K562 (cell line): Measurements from ENCODE around the gene CCSER2. TPM values are rescaled to one million over a fixed set of nuclear protein-coding genes. Genes with fewer than 3 reads are reported as not detected.

Source experiments
- ATAC-seq: fragments of 200-7000 bp; cut with Tn5 transposase; 3 replicates; pipeline ENCODE4 v1.9.1; 2020; ENCODE audit warnings: moderate library complexity
- BruUV-seq: library from RNA; stranded (reverse); fragments of 400-500 nt; replicated peaks from 2 replicates; lab custom pipeline; 2021; lab: Mats Ljungman, UMichigan
- CTCF ChIA-PET: fragments of 300-600 bp; formaldehyde crosslinking; extraction: SDS; loops from one replicate; lab custom pipeline; 2021; ENCODE audit warnings: low intra/inter-chr PET ratio; lab: Yijun Ruan, JAX
- POLR2A ChIA-PET: fragments of 300-600, 350-650 bp; sonication (Branson Sonifier 250); formaldehyde crosslinking; extraction: SDS; loops from one replicate; lab custom pipeline; 2021; ENCODE audit warnings: antibody characterized with exemption, inconsistent platforms; lab: Yijun Ruan, JAX
- DNase-seq, 4 experiments: peaks; one replicate each; pipeline versions ENCODE4 v3.0.0 to v3.0.0-alpha.2; 2011 to 2018; ENCODE audit warnings: low spot score in 3 of 4, mixed read lengths in 3 of 4; ENCODE audit errors: extremely low read depth in 1 of 4
- FAIRE-seq: peaks from 2 replicates; lab custom pipeline; 2011; peaks lifted over from hg19 to GRCh38; lab: Jason Lieb, UNC
- H2AFZ ChIP-seq: 2 replicates; pipeline ENCODE4 v1.6.0; 2011; ENCODE audit warnings: low read depth, low read length, control low read depth, inconsistent platforms
- H3K27ac ChIP-seq: fragments of 200-600 bp; 3 replicates; pipeline ENCODE4 v1.8.0; 2011; ENCODE audit warnings: low read depth, mild to moderate bottlenecking, control low read depth, inconsistent platforms, low read length, moderate library complexity, mixed read lengths; ENCODE audit errors: extremely low read depth
- H3K27me3 ChIP-seq, 2 experiments: fragments of 300-600 bp in 1 of 2; 2 replicates in 1 of 2; 3 replicates in 1 of 2; pipeline versions ENCODE4 v1.6.0 to v1.8.0; 2011; ENCODE audit warnings: inconsistent platforms in 2 of 2, low read length in 2 of 2, mild to moderate bottlenecking in 1 of 2, mixed read lengths in 1 of 2, moderate library complexity in 1 of 2; ENCODE audit not compliant: control insufficient read depth in 2 of 2, insufficient read depth in 2 of 2
- H3K36me3 ChIP-seq: fragments of 300-600 bp; 3 replicates; pipeline ENCODE4 v1.8.0; 2011; ENCODE audit warnings: mild to moderate bottlenecking, low read length, inconsistent platforms; ENCODE audit not compliant: control insufficient read depth, insufficient read depth
- H3K4me1 ChIP-seq, 2 experiments: fragments of 200-600 bp in 1 of 2; replicated peaks in 1 of 2; 2 replicates in 1 of 2; 3 replicates in 1 of 2; pipeline versions ENCODE4 v1.5.1 to v1.8.0; 2011; ENCODE audit warnings: inconsistent platforms in 2 of 2, low read length in 2 of 2, mild to moderate bottlenecking in 1 of 2, mixed read lengths in 1 of 2, moderate library complexity in 1 of 2; ENCODE audit not compliant: control insufficient read depth in 2 of 2, insufficient read depth in 2 of 2
- H3K4me2 ChIP-seq: 2 replicates; pipeline ENCODE4 v1.6.1; 2011; ENCODE audit warnings: low read length, control low read depth, inconsistent platforms, mixed read lengths; ENCODE audit not compliant: insufficient read depth
- H3K4me3 ChIP-seq: fragments of 200-600 bp; sonication (generic), shearing (Covaris generic); 2 replicates; pipeline ENCODE4 v1.5.1; 2016; ENCODE audit warnings: control low read depth, inconsistent platforms
- H3K79me2 ChIP-seq: fragments of 200-600 bp; 3 replicates; pipeline ENCODE4 v1.8.0; 2011; ENCODE audit warnings: low read length, inconsistent platforms; ENCODE audit not compliant: control insufficient read depth, insufficient read depth
- H3K9ac ChIP-seq, 2 experiments: 2 replicates each; pipeline versions ENCODE4 v1.6.0 to v1.6.1; 2011; ENCODE audit warnings: low read depth in 2 of 2, low read length in 2 of 2, control low read depth in 1 of 2, inconsistent platforms in 1 of 2, mild to moderate bottlenecking in 1 of 2, mixed read lengths in 1 of 2; ENCODE audit not compliant: insufficient read depth in 1 of 2
- H3K9me1 ChIP-seq: one replicate; pipeline ENCODE4 v1.6.0; 2011; ENCODE audit warnings: inconsistent platforms, mild to moderate bottlenecking, low read length, moderate library complexity; ENCODE audit not compliant: control insufficient read depth, insufficient read depth
- H3K9me3 ChIP-seq: replicated peaks from 2 replicates; pipeline ENCODE4 v1.5.1; 2011; ENCODE audit warnings: low read depth, low read length, inconsistent platforms; ENCODE audit not compliant: control insufficient read depth, insufficient read depth
- H4K20me1 ChIP-seq: replicated peaks from 2 replicates; pipeline ENCODE4 v1.6.1; 2011; ENCODE audit warnings: low read length, inconsistent platforms, mixed read lengths; ENCODE audit not compliant: control insufficient read depth, insufficient read depth
- CBFA2T2 ChIP-seq: fragments of 450-650 bp; conservative IDR thresholded peaks from 2 replicates; pipeline ENCODE4 v1.6.1; 2017; ENCODE audit warnings: mild to moderate bottlenecking
- CBFA2T3 ChIP-seq: fragments of 450-650 bp; IDR thresholded peaks from 2 replicates; pipeline ENCODE4 v1.6.1; 2017
- E2F3 ChIP-seq: fragments of 250-450 bp; sonication (Bioruptor Pico); IDR thresholded peaks from 2 replicates; pipeline ENCODE4 v1.4.0; 2020; ENCODE audit warnings: mild to moderate bottlenecking
- FOSL1 ChIP-seq: fragments of 200-800 bp; sonication (Bioruptor generic); conservative IDR thresholded peaks from 2 replicates; pipeline ENCODE4 v1.6.1; 2016; ENCODE audit warnings: missing genetic modification characterization, missing compliant biosample characterization
- PHF21A ChIP-seq: fragments of 450-650 bp; IDR thresholded peaks from 2 replicates; pipeline ENCODE4 v1.6.1; 2017; ENCODE audit warnings: low read depth, borderline replicate concordance
- POLR2A ChIP-seq: fragments of 450-650 bp; conservative IDR thresholded peaks from 2 replicates; pipeline ENCODE4 v1.6.1; 2016
- SAFB ChIP-seq: fragments of 200-400 bp; formaldehyde crosslinking; IDR thresholded peaks from 2 replicates; pipeline ENCODE4 v1.6.1; 2017; ENCODE audit warnings: low read depth, low read length, borderline replicate concordance
- SMARCA5 ChIP-seq: fragments of 450-650 bp; IDR thresholded peaks from 2 replicates; pipeline ENCODE4 v1.6.1; 2016
- ZNF76 ChIP-seq: fragments of 250-450 bp; sonication (Bioruptor Pico); IDR thresholded peaks from 2 replicates; pipeline ENCODE4 v1.4.0; 2020; ENCODE audit warnings: mild to moderate bottlenecking, moderate library complexity, borderline replicate concordance
- WGBS: fragments of 100-300 bp; shearing (Covaris generic); methylation state at CpG from one replicate; pipeline ENCODE4 v1.1.6; 2016; ENCODE audit warnings: low coverage, mixed read lengths; ENCODE audit not compliant: insufficient coverage; ENCODE audit errors: missing lambda C conversion rate; 5-methylcytosine and 5-hydroxymethylcytosine counted together
- in situ Hi-C: fragments of 300-500 bp; cut with MboI; formaldehyde crosslinking; loops from 4 replicates; pipeline ENCODE4 v1.15.0; 2018; ENCODE audit warnings: inconsistent platforms, mixed read lengths
- intact Hi-C: fragments of 100-400 bp; cut with micrococcal nuclease; formaldehyde crosslinking; loops from 2 replicates; pipeline ENCODE4 v1.14.2; 2022
- polyA plus RNA-seq, 8 experiments: library from polyadenylated mRNA; depleted of rRNA in 4 of 8; stranded (reverse) in 5 of 8; unstranded in 3 of 8; fragments of >200 nt; fragmentation: Nextera tagmentation in 2 of 8; fragmentation: Illumina TruSeq in 1 of 8; extraction: Ambion mirVana in 2 of 8; extraction: Trizol in 1 of 8; gene quantifications; 2 replicates each; pipeline versions ENCODE4 v1.2.1 to v1.2.3, GENCODE V29; 2011 to 2014; ENCODE audit warnings: inconsistent platforms in 1 of 8, missing spikeins in 1 of 8
- total RNA-seq, 7 experiments: library from RNA; depleted of rRNA in 6 of 7; stranded (reverse); fragments of >200 nt in 6 of 7; fragmentation: Illumina TruSeq in 2 of 7; extraction: Trizol in 2 of 7; gene quantifications; 2 replicates each; pipeline versions ENCODE4 v1.2.1 to v1.2.3, GENCODE V29; 2011 to 2021; ENCODE audit warnings: low replicate concordance in 1 of 7
- TF ChIP-seq, protein P1 (sequence below): sonication (generic); formaldehyde crosslinking; IDR thresholded peaks from 2 replicates; pipeline ENCODE4 v1.5.0; 2020; ENCODE audit warnings: missing genetic modification reagents

Gene CCSER2
- total and polyA plus RNA-seq, 9 of the 15 experiments (the other 6 are each of a cell fraction or from before 2014, with no cell fraction given), result 2.7 to 15.1 (median 9.7) TPM

DNA sequence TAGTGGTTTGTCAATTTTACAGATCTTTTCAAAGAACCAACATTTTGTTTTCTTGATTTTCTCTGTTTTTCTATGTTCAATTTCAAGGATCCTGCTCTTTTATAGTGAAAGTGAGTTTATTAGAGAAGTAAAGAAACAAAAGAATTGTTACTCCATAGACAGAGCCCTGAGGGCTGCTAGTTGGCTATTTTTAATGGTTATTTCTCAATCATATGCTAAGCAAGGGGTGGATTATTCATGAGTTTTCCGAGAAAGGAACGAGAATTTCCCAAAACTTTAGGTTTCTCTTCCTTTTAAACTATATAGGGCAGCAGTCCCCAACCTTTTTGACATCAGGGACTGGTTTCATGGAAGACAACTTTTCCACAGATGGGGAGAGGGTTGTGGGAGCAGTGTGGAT, 165.0 kb downstream of the CCSER2 start:
- POLR2A ChIA-PET, result interaction anchor here (1.0 kb wide), 1 partner anchor 10 kb away, joined by 3 read pairs; no protein-coding TSS in a partner anchor
- CTCF ChIA-PET, result no interaction called here
- in situ Hi-C loops (no loop called here), intact Hi-C loops (no loop called here)
- no peak for ATAC-seq
- TF ChIP-seq POLR2A, result no peak
- no peak for TF ChIP-seq ZNF76
- no peak for TF ChIP-seq PHF21A
- TF ChIP-seq SAFB, result no peak
- TF ChIP-seq SMARCA5, result no peak
- no peak for TF ChIP-seq E2F3
- no peaks in the 10 kb centered on the region for H3K9me1 ChIP-seq
- 3% methylated on average over 2 of the region's 2 CpGs for WGBS
- no peaks in the 10 kb centered on the region for H3K9me3 ChIP-seq
- H4K20me1 ChIP-seq, result no peaks in the 10 kb centered on the region
- no peak overlapping the region for H3K4me2 ChIP-seq
- no peak overlapping the region for H3K9ac ChIP-seq
- no peaks in the 10 kb centered on the region for H3K36me3 ChIP-seq
- H3K27ac ChIP-seq, result no peak overlapping the region
- no peak overlapping the region for H2AFZ ChIP-seq
- no peaks in the 10 kb centered on the region for H3K79me2 ChIP-seq
- no peaks in the 10 kb centered on the region for H3K27me3 ChIP-seq
- no peak overlapping the region for H3K4me3 ChIP-seq
- no peak for FAIRE-seq
- H3K4me1 ChIP-seq, result no peaks in the 10 kb centered on the region
- no TSS peak for BruUV-seq
- DNase-seq, result no peak

DNA sequence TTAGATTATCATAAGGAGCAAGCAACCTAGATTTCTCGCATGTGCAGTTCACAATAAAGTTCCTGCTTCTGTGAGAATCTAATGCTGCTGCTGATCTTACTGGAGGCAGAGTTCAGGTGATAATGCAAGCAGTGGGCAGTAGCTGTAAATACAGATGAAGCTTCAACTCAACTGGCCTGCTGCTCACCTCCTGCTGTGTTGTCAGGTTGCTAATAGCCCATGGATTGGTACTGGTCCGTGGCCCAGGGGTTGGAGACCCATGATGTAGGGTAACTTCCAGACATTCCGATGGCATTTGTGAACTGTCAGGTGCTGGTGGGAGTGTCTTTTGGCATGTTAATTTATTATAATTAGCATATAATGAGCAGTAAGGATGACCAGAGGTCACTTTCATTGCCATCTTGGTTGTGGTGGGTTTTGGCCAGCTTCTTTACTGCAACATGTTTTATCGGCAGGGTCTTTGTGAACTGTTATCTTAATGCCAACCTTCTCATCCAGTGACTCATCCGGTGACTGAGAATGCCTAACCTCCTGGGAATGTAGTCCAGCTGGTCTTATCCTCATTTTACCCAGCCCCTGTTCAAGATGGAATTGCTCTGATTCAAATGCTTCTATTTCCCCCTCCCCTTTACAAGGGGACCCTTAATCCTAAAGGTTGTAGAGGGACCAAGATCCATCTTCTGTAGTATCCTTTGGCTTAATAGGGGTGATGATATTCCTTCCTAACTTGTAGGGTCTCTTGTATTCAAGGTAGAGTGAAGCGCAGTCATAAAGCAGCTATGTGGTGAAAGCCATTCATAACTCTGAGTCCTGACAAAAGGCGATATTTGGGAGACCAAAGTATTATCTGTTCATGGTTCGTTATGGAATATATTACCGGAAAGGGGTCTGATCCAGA, 165.8 kb downstream of the CCSER2 start:
- Histone ChIP-seq H3K36me3 (no peaks in the 10 kb centered on the region), H3K4me1 (no peaks in the 10 kb centered on the region), H3K27me3 (no peaks in the 10 kb centered on the region), H3K4me2 (no peak overlapping the region), H3K27ac (no peak overlapping the region), H2AFZ (no peak overlapping the region), H3K9me1 (no peaks in the 10 kb centered on the region), H3K4me3 (no peak overlapping the region), H4K20me1 (no peaks in the 10 kb centered on the region), H3K9me3 (no peaks in the 10 kb centered on the region), H3K9ac (no peak overlapping the region), H3K79me2 (no peaks in the 10 kb centered on the region)
- intact Hi-C loops (no loop called here), in situ Hi-C loops (no loop called here)
- peak; percentile 80 for TF ChIP-seq FOSL1
- TF ChIP-seq CBFA2T2, result 0 out of 2 replicates have a peak, but pooled peaks have one; percentile 17
- TF ChIP-seq, protein P1, sequence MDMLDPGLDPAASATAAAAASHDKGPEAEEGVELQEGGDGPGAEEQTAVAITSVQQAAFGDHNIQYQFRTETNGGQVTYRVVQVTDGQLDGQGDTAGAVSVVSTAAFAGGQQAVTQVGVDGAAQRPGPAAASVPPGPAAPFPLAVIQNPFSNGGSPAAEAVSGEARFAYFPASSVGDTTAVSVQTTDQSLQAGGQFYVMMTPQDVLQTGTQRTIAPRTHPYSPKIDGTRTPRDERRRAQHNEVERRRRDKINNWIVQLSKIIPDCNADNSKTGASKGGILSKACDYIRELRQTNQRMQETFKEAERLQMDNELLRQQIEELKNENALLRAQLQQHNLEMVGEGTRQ (CRISPR knock-in tag), result no peak
- 0 out of 2 replicates have a peak, but pooled peaks have one; percentile 24 for TF ChIP-seq CBFA2T3
- POLR2A ChIA-PET, result interaction anchor here (1.0 kb wide), 1 partner anchor 9 kb away, joined by 3 read pairs; no protein-coding TSS in a partner anchor
- CTCF ChIA-PET, result no interaction called here
- BruUV-seq, result no TSS peak
- no peak for ATAC-seq
- no peak for DNase-seq
- peak; percentile 44 for FAIRE-seq
- 48% methylated on average over 9 of the region's 9 CpGs for WGBS
